OCI-LY7 (cell line): ENCODE measurements around the gene YKT6. TPM values are rescaled to one million over a fixed set of nuclear protein-coding genes. Genes with fewer than 3 reads are reported as not detected.

Experiments used
- BruUV-seq: library from RNA; stranded (reverse); fragments of 400-500 nt; replicated peaks from 2 replicates; lab custom pipeline; 2021; lab: Mats Ljungman, UMichigan
- CTCF ChIA-PET: fragments of 300-600 bp; sonication (Branson Sonifier 250); formaldehyde crosslinking; loops from one replicate; lab custom pipeline; 2022; ENCODE audit warnings: antibody characterized with exemption; ENCODE audit not compliant: unreplicated experiment; lab: Charles Lee
- POLR2A ChIA-PET: fragments of 300-600 bp; sonication (Branson Sonifier 250); formaldehyde crosslinking; loops from one replicate; lab custom pipeline; 2022; ENCODE audit warnings: antibody characterized with exemption; lab: Charles Lee
- DNase-seq: peaks from one replicate; pipeline ENCODE4 v3.0.0-alpha.2; 2015; ENCODE audit warnings: low spot score
- H2AFZ ChIP-seq: fragments of 200-600 bp; sonication (generic), shearing (Covaris generic); 2 replicates; pipeline ENCODE4 v1.6.1; 2014; ENCODE audit warnings: mild to moderate bottlenecking, antibody characterized with exemption, low read length, moderate library complexity
- H3K27ac ChIP-seq: fragments of 200-600 bp; sonication (generic); 2 replicates; pipeline ENCODE4 v1.5.1; 2014; ENCODE audit warnings: mixed run types, low read depth, mild to moderate bottlenecking, moderate library complexity, low read length, inconsistent platforms; ENCODE audit not compliant: poor library complexity, severe bottlenecking
- H3K36me3 ChIP-seq: fragments of 200-600 bp; sonication (generic); 2 replicates; pipeline ENCODE4 v1.6.1; 2014; ENCODE audit warnings: mild to moderate bottlenecking, antibody characterized with exemption, low read length, moderate library complexity, mixed read lengths; ENCODE audit not compliant: insufficient read depth
- H3K4me1 ChIP-seq: fragments of 200-600 bp; sonication (generic); 2 replicates; pipeline ENCODE4 v1.5.1; 2014; ENCODE audit warnings: mild to moderate bottlenecking, low read length; ENCODE audit not compliant: insufficient read depth, poor library complexity, severe bottlenecking
- H3K4me2 ChIP-seq: fragments of 200-600 bp; sonication (generic); 2 replicates; pipeline ENCODE4 v1.6.1; 2014; ENCODE audit warnings: mild to moderate bottlenecking, low read length
- H3K4me3 ChIP-seq: fragments of 200-600 bp; sonication (generic); 2 replicates; pipeline ENCODE4 v1.5.1; 2014; ENCODE audit warnings: mild to moderate bottlenecking, low read depth, low read length; ENCODE audit not compliant: poor library complexity, severe bottlenecking
- H3K79me2 ChIP-seq: fragments of 200-600 bp; sonication (generic); 2 replicates; pipeline ENCODE4 v1.6.1; 2016; ENCODE audit warnings: low read depth, mild to moderate bottlenecking, low read length, moderate library complexity, mixed read lengths; ENCODE audit not compliant: insufficient read depth
- H3K9me2 ChIP-seq: fragments of 200-600 bp; sonication (generic); 2 replicates; pipeline ENCODE4 v1.6.1; 2016; ENCODE audit warnings: mild to moderate bottlenecking, low read length, mixed read lengths; ENCODE audit not compliant: insufficient read depth
- H3K9me3 ChIP-seq: fragments of 200-600 bp; sonication (generic); 2 replicates; pipeline ENCODE4 v1.6.1; 2014; ENCODE audit warnings: mild to moderate bottlenecking, mixed run types, low read length, mixed read lengths
- H4K20me1 ChIP-seq: fragments of 200-600 bp; sonication (generic); 2 replicates; pipeline ENCODE4 v1.6.1; 2014; ENCODE audit warnings: mild to moderate bottlenecking, antibody characterized with exemption, low read length, moderate library complexity, mixed read lengths; ENCODE audit not compliant: insufficient read depth
- CTCF ChIP-seq: fragments of 200-600 bp; sonication (generic); conservative IDR thresholded peaks from 2 replicates; pipeline ENCODE4 v1.5.1; 2014; ENCODE audit warnings: mild to moderate bottlenecking, antibody characterized with exemption, low read length, moderate library complexity, mixed read lengths
- EZH2phosphoT487 ChIP-seq: fragments of 200-600 bp; sonication (generic); IDR thresholded peaks from 2 replicates; pipeline ENCODE4 v1.6.1; 2018; ENCODE audit warnings: low read depth, borderline replicate concordance, mild to moderate bottlenecking, mixed run types, antibody characterized with exemption, low read length, moderate library complexity, mixed read lengths
- intact Hi-C: fragments of 100-400 bp; cut with micrococcal nuclease; formaldehyde crosslinking; loops from one replicate; pipeline ENCODE4 v1.10.0; 2022; ENCODE audit not compliant: unreplicated experiment
- total RNA-seq, 2 experiments: library from RNA; depleted of rRNA in 1 of 2; stranded (reverse); fragments of >200 nt in 1 of 2; shearing (Covaris generic) in 1 of 2; gene quantifications; 2 replicates each; pipeline ENCODE4 v1.2.3, GENCODE V29; 2014 to 2022

The YKT6 gene
- total RNA-seq, 2 experiments from 2014 or later = 50.6 to 74.2 TPM

GRCh38 chr7:44180631-44181030, 20.1 kb upstream of the YKT6 start:
- no peak overlapping the region for H2AFZ ChIP-seq
- H4K20me1 ChIP-seq = no peaks in the 10 kb centered on the region
- no peaks in the 10 kb centered on the region for H3K9me3 ChIP-seq
- H3K79me2 ChIP-seq = no peaks in the 10 kb centered on the region
- H3K4me3 ChIP-seq = no peak overlapping the region
- no peak overlapping the region for H3K4me2 ChIP-seq
- H3K36me3 ChIP-seq = no peaks in the 10 kb centered on the region
- TF ChIP-seq CTCF (no peak), EZH2phosphoT487 (no peak)
- intact Hi-C loops = no loop called here
- CTCF ChIA-PET = no interaction called here
- no peak for DNase-seq
- BruUV-seq = no TSS peak
- H3K9me2 ChIP-seq = no peaks in the 10 kb centered on the region
- no peaks in the 10 kb centered on the region for H3K4me1 ChIP-seq
- POLR2A ChIA-PET = no interaction called here
- no peak overlapping the region for H3K27ac ChIP-seq

- ChIA-PET CTCF (no interaction called here), POLR2A (no interaction called here)
- Histone ChIP-seq H3K27ac (no peak overlapping the region), H3K9me2 (no peaks in the 10 kb centered on the region), H3K9me3 (no peaks in the 10 kb centered on the region), H4K20me1 (no peaks in the 10 kb centered on the region), H2AFZ (no peak overlapping the region), H3K79me2 (no peaks in the 10 kb centered on the region), H3K4me1 (no peaks in the 10 kb centered on the region), H3K36me3 (no peaks in the 10 kb centered on the region), H3K4me3 (no peak overlapping the region), H3K4me2 (no peak overlapping the region)
- intact Hi-C loops = no loop called here
- no TSS peak for BruUV-seq
- no peak for DNase-seq
- TF ChIP-seq EZH2phosphoT487 = no peak
- no peak for TF ChIP-seq CTCF
Measured at GRCh38 chr7:44182827-44183226, 18.0 kb upstream of the YKT6 start.

GRCh38 chr7:44183386-44183785, 17.4 kb upstream of the YKT6 start:
- H3K4me1 ChIP-seq = no peaks in the 10 kb centered on the region
- ChIA-PET CTCF (no interaction called here), POLR2A (no interaction called here)
- H4K20me1 ChIP-seq = no peaks in the 10 kb centered on the region
- no peak for TF ChIP-seq EZH2phosphoT487
- TF ChIP-seq CTCF = no peak
- DNase-seq = no peak
- no peaks in the 10 kb centered on the region for H3K9me3 ChIP-seq
- H3K9me2 ChIP-seq = no peaks in the 10 kb centered on the region
- H3K4me3 ChIP-seq = no peak overlapping the region
- no peak overlapping the region for H3K27ac ChIP-seq
- no TSS peak for BruUV-seq
- no peaks in the 10 kb centered on the region for H3K36me3 ChIP-seq
- no peaks in the 10 kb centered on the region for H3K79me2 ChIP-seq
- no peak overlapping the region for H2AFZ ChIP-seq
- intact Hi-C loops = no loop called here
- H3K4me2 ChIP-seq = no peak overlapping the region
